ENCODE measurements around the gene ADAMTS9. TPM values are rescaled to one million over a fixed set of nuclear protein-coding genes. Genes with fewer than 3 reads are reported as not detected.

Gene ADAMTS9
- polyA plus RNA-seq, 12 donors, result 58.0 to 123 (median 91.2) TPM; not detected in 1

DNA sequence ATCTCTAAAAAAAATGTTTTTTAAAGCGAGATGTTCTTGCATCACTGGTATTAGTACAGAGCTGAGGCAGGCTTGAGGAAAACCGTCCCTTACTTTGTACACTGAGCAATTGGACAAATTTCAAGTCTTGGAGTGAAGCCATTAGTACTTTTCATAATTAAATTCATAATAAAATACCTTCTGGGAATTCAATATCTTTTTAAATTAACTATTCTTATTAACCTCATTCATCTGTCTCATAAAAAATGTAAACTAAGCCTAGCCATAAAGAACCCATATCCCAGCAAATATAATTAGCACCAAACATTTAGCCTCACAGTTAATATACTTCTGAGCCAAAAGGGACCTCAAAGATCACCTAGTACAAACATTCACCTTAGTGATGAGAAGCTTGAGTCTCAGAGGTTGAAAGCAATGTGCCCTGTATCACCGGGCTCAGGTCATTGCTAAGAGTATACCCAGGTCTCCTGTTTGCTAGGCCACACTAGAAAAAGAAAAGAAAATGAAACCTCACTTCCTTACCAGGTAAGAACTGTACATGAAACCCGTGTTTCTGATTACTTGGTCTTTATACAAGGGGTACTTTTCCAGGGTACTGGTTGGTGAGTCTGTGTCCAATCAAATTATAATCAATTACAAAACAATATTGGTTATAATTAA lies 192.5 kb downstream of the ADAMTS9 start:
- no peak for DNase-seq

DNA sequence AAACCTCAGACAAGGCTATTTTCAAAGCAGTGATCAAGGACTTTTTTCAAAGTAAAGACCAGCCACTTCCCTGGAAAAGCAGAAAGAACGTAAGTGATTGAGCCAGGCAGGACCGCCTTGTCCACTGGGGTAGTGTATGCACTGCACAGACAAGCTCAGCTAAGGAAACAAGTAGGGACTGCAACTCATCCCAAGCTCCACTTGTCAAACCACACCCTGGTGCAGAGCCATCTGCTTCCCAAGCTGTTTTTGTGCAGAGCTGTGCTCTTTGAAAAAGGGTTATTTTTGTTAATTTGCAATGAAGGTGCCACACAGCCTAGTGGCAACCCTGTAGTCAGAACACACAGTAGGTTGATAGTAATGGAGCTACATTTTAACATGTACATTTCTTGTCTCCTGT lies 193.3 kb downstream of the ADAMTS9 start:
- no peak for DNase-seq

DNA sequence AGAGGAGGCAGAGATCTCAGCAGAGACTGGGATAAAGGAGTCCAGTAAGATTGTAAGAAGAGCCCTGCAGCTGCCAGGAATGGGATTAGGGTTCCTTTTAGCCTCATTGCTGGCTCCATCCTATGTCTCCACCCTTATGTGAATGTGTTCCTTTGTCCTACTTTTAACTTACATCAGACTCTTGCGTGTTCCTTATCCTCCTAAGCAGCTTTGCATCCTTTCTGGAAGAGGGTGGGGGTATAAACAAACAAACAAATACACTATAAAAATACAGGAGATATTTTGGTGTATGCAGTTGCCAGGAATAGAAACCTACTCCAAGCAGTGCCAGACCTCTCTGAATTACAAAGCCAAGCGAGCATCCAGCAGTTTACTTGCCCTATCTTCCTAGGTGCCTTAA lies 194.7 kb downstream of the ADAMTS9 start:
- DNase-seq, result no peak

DNA sequence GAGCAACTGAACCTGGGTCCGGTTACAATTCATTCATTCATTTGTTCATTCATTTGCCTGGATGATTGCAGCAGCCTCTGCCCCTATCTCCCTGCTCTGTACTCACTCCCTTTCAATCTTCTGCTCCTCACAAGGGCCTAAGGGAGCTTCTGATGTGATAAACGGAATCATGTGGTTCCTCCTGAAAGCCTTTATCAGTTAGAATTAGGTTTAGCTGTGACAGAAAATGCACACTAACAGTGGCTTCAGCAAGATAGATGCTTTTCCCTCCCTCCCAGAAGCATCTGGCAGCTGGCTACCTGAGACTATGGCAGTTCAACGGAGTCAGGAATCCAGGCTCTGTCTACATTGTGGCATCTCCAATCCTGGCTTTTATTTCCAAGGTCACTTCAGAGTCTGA lies 196.0 kb downstream of the ADAMTS9 start:
- DNase-seq, result no peak

DNA sequence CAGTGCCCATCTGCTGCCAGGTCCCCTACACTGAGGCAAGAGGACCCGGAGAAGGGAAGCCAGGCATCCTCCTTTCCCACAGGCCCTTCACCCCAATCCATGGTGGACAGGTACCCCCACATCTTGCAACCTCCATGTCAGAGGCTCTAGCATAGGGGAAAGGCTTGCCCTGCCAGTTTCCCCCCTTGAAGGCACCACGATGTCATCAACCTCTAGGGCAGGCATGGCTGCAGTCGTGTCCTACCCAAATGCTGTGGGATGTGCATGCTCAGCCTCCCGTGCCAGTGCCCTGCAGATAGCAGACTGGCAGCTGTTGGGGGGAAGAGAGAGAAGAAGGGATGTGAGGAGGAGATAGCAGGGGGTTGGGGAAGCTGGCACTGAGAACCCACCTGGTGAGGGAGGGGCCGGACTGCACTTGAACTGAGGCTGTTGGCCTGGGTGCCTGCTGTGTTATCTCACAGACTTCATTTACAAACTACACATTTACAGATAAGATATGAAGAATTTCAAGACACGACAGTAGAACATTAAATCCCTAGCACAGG lies 197.5 kb downstream of the ADAMTS9 start:
- no peak for DNase-seq

DNA sequence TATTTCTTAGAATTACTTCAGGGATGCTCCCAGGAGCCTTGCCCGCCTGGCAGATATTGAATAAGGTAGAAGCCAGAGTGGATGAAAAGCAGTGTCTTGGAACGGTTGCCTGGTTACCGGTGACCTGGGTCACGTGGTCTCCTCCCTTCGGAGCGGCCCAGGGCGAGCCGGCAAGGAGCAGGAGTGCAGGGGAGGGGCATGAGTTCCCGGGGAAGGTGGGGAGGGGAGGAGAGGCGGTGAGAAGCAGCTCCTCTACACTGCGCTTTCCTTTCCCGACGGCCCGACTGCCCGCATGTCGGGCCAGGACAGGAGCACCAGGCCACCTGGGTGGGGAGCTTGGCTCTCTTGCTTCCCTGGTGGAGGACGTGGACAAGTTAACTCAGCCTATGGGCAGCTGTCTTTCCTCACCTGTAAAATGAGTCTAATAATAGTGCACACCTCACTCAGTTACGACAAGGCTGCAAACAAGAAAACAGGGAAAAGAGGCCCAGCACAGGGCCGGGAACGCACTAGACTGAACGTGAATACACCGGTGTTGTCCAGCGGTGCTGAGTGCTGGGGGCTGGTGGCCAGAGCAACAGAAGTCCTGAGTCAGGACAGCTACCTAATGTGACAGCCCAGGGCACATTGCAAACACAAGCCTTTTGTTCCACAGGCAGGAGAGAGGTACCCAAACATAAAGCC lies 198.3 kb downstream of the ADAMTS9 start:
- DNase-seq, result peak; percentile 14

DNA sequence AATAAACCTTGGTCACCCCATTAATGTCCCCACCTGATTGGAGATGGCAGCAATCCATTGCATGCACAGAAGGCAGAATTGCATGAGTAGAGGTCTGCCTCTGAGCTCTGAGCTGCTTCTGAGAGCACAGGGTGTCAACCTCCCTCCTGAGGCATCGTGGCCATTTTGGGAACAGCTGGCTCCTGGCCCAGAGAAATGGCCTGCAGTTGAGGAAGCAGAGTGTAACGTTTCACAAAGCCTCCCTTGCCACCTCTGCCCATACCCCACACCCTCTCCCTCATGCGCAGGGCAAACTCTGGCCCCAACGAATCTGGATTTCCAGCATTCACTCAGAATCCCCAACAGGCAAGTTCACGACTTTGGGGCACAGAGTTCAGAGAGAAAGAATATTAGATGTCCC lies 198.9 kb downstream of the ADAMTS9 start:
- DNase-seq, result no peak

DNA sequence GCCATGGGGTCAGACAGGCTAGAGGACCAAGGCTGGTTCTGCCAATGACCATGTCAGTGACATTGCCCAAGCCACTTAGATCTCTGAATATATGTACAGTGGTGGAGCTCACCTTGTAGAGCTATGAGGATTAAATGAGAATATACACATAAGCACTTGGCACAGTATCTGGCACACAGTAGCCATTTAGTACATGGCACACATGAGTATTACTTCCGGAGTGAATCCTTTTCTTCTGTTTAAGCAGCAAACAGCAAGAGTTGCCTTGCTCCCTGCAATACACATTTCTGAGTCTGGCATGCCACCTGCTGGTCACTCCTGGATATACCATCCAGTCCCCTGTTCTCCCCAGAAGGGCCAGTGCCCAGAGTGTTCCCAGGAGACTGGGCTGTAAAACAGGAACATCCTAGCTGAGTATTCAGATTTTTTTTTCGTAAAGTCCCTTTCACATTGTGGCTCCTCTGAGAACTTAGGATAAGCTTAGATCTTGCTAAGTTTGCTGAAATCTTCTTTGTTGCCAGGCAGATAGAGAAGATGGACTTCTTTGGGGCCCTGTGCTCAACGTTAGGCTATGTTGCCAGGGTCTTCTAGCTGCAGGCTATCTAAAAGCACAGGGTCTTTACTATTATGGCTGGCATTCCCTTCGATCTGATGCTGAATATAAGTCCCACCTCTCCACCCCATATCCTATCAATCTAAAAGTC lies 203.4 kb downstream of the ADAMTS9 start:
- DNase-seq, result peak; percentile 83

DNA sequence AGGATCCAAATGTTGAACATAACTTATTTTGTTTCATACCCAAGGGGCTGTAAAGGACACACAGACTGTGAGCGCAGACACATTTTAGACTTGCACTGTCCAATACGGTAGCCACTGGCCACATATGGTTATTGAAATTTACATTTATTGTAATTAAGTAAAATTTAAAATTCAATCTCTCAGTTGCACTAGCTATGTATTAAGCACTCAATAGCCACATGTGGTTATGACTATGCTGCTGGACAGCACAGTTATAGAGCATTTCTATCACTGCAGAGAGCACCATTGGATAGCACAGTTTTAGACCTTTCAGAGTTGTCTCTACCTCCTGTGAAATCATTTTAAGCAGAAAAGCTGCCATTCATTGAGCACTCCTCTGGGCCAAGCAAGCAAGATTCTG lies 204.3 kb downstream of the ADAMTS9 start:
- DNase-seq, result no peak

DNA sequence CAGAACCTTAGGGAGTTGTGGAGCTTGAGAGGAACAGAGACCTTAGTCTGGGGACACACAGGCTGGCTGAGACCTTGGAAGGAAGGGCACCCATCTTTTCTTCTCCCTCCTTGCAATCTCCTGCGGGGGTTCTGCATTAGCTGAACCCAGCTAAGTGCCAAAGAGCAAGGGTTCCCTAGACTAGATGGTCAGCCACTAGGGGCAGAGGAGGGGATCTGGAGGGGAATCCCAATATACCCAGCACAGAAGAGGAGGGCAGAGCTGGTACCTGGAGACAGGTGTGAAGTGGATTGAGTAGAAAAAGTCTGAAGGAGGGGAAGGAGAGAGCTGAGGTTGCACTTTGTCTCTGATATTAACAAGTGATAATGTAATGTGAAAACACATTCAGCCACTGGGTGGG lies 212.8 kb downstream of the ADAMTS9 start:
- DNase-seq, result no peak

DNA sequence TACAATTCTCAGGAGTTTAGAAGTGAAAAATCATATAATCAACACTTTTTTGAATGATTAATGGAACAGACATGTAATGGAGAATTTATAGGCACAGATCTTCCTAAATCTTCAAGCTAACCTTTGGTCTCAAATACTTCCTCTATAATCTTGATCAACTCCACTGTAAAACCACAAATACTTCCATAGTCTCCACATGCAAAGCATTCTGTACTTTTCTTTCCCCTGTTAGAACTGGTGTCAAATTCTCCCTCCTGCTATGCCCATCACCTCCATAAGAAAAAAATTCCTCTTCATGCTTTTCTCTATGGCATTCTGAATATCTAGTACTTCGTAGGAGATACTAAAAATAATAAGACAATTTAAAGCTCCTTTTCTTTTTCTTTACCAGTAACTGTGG lies 214.3 kb downstream of the ADAMTS9 start:
- no peak for DNase-seq

DNA sequence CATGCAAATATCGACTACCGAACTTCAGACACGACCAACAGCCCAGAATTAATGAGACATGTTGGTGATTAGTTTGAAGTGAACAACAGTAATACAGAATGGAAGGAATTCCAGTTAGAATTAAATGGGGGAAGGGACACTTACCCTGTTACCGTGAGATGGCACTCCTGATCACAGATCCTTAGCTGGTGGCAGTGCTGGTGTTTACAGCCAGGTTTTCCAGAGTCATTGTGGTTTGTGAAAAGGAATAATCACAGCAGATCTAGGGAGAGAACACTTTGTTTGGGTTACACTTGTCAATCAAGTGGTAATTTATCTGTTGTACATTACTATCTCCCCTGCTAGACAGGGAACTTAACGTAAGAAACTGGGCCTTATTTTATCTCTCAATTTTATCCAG lies 217.4 kb downstream of the ADAMTS9 start:
- no peak for DNase-seq

DNA sequence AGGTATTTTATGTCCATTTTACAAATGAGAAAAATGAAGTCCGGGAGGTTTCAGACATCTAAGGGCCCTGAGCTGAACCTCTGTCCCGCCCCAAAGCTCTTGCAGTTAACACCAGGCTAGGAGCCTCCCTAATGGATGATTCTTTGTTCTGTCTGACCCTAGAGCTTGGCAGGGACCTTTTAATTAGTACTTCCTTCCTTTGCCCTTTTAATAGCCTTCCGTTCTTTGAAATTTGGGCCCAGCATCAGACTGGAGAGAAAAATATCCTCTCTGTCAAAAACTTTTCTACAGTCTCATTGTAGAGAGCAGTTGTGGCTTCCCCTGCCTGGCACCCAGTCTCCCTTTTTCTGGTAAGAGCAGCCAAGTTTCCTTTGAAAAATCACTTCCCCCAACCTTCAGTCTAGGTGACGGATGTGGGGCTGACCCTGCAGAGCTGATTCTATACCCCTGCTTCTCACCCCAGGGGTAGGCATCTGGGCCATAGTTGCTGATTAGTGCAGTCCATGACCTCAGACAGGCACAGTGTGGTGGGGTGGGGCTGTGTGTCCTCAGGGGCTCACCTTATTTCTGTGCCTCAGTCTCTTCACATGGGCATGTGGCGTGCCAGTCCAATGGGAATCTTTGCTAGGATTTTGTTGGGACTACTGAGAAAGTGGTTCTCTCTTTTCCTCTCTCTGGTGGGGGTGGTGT lies 220.4 kb downstream of the ADAMTS9 start:
- no peak for DNase-seq
